Measurements from ENCODE around the gene ARMS2. TPM values are rescaled to one million over a fixed set of nuclear protein-coding genes. Genes with fewer than 3 reads are reported as not detected.

Gene ARMS2
- total and polyA plus RNA-seq, 2 of the 13 experiments (the other 11 are each of a cell fraction or from before 2014, with no cell fraction given) = not detected

DNA sequence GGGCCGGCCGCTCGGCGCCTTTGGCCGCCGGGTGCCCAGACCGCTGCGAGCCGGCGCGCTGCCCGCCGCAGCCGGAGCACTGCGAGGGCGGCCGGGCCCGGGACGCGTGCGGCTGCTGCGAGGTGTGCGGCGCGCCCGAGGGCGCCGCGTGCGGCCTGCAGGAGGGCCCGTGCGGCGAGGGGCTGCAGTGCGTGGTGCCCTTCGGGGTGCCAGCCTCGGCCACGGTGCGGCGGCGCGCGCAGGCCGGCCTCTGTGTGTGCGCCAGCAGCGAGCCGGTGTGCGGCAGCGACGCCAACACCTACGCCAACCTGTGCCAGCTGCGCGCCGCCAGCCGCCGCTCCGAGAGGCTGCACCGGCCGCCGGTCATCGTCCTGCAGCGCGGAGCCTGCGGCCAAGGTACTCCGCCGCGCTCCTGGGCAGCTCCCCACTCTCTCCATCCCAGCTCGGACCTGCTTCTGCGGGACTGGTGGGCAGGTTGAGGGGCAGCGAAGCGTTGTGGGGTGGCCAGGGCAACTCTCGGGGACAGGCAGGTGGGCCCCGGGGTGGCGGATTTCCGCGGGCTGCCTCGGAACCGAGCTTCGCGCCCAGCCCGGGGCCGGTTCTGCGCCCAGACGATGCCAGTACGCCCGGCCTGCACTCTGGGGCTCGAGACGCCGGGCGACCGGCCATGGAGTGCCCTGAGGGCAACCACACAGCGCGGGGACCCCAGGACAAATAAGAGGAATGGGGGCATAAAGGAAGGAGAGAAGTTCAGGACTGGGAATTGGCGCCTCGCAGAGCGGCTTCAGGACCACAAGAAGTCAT, 7.5 kb downstream of the ARMS2 start (continued):
- TF ChIP-seq, protein P1, sequence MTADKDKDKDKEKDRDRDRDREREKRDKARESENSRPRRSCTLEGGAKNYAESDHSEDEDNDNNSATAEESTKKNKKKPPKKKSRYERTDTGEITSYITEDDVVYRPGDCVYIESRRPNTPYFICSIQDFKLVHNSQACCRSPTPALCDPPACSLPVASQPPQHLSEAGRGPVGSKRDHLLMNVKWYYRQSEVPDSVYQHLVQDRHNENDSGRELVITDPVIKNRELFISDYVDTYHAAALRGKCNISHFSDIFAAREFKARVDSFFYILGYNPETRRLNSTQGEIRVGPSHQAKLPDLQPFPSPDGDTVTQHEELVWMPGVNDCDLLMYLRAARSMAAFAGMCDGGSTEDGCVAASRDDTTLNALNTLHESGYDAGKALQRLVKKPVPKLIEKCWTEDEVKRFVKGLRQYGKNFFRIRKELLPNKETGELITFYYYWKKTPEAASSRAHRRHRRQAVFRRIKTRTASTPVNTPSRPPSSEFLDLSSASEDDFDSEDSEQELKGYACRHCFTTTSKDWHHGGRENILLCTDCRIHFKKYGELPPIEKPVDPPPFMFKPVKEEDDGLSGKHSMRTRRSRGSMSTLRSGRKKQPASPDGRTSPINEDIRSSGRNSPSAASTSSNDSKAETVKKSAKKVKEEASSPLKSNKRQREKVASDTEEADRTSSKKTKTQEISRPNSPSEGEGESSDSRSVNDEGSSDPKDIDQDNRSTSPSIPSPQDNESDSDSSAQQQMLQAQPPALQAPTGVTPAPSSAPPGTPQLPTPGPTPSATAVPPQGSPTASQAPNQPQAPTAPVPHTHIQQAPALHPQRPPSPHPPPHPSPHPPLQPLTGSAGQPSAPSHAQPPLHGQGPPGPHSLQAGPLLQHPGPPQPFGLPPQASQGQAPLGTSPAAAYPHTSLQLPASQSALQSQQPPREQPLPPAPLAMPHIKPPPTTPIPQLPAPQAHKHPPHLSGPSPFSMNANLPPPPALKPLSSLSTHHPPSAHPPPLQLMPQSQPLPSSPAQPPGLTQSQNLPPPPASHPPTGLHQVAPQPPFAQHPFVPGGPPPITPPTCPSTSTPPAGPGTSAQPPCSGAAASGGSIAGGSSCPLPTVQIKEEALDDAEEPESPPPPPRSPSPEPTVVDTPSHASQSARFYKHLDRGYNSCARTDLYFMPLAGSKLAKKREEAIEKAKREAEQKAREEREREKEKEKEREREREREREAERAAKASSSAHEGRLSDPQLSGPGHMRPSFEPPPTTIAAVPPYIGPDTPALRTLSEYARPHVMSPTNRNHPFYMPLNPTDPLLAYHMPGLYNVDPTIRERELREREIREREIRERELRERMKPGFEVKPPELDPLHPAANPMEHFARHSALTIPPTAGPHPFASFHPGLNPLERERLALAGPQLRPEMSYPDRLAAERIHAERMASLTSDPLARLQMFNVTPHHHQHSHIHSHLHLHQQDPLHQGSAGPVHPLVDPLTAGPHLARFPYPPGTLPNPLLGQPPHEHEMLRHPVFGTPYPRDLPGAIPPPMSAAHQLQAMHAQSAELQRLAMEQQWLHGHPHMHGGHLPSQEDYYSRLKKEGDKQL (CRISPR knock-in tag; IDR thresholded peaks at IDR 0.05; ENCODE audit: low read depth) = no peak
- TF ChIP-seq EEA1 (CRISPR knock-in tag; IDR thresholded peaks at IDR 0.05; ENCODE audit: borderline replicate concordance) (no peak), DPF2 (CRISPR knock-in tag; IDR thresholded peaks at IDR 0.05; ENCODE audit: borderline replicate concordance, low read depth) (no peak), MXI1 (IDR thresholded peaks at IDR 0.05; ENCODE audit: borderline replicate concordance, low read depth, low read length) (no peak)
- TF ChIP-seq, protein P2, sequence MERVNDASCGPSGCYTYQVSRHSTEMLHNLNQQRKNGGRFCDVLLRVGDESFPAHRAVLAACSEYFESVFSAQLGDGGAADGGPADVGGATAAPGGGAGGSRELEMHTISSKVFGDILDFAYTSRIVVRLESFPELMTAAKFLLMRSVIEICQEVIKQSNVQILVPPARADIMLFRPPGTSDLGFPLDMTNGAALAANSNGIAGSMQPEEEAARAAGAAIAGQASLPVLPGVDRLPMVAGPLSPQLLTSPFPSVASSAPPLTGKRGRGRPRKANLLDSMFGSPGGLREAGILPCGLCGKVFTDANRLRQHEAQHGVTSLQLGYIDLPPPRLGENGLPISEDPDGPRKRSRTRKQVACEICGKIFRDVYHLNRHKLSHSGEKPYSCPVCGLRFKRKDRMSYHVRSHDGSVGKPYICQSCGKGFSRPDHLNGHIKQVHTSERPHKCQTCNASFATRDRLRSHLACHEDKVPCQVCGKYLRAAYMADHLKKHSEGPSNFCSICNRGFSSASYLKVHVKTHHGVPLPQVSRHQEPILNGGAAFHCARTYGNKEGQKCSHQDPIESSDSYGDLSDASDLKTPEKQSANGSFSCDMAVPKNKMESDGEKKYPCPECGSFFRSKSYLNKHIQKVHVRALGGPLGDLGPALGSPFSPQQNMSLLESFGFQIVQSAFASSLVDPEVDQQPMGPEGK (CRISPR knock-in tag; IDR thresholded peaks at IDR 0.05) = no peak

Measured in HepG2 (cell line).